ENCODE measurements around the gene ESM1. TPM values are rescaled to one million over a fixed set of nuclear protein-coding genes. Genes with fewer than 3 reads are reported as not detected.

ESM1 gene
- total and polyA plus RNA-seq, 2 of the 8 experiments (the other 6 are each of a cell fraction or from before 2014, with no cell fraction given) = not detected

GRCh38 chr5:54946306-54946819, 39.0 kb downstream of the ESM1 start:
- H3K4me1 ChIP-seq (replicated peaks in 1 of 4; ENCODE audit: control insufficient read depth in 3 of 4, insufficient read depth in 4 of 4, low read length in 3 of 4) = no peaks in the 10 kb centered on the region
- H3K4ac ChIP-seq (replicated peaks; ENCODE audit: insufficient read length, low read depth, low read length) = no peak overlapping the region
- no peak overlapping the region for H3K14ac ChIP-seq (ENCODE audit: insufficient read length)
- no peaks in the 10 kb centered on the region for H3K79me2 ChIP-seq (ENCODE audit: control insufficient read depth in 1 of 2, insufficient read depth in 2 of 2, low read length in 2 of 2)
- no peaks in the 10 kb centered on the region for H4K20me1 ChIP-seq (replicated peaks in 1 of 2; ENCODE audit: control insufficient read depth in 1 of 2, insufficient read depth in 2 of 2, low read length in 2 of 2)
- H3K79me1 ChIP-seq (ENCODE audit: low read depth, low read length) = no peaks in the 10 kb centered on the region
- no peak overlapping the region for H3K27ac ChIP-seq (ENCODE audit: low read depth, low read length)
- H3K9me3 ChIP-seq (ENCODE audit: insufficient read depth in 2 of 2, low read depth in 1 of 2, low read length in 1 of 2) = no peaks in the 10 kb centered on the region
- H3K36me3 ChIP-seq (ENCODE audit: control insufficient read depth in 2 of 4, insufficient read depth in 4 of 4, low read length in 3 of 4) = no peaks in the 10 kb centered on the region; a peak in 1 of 8 replicates
- no peak overlapping the region for H3K56ac ChIP-seq (replicated peaks; ENCODE audit: insufficient read length, low read depth, low read length)
- H2BK20ac ChIP-seq (ENCODE audit: low read length) = no peak overlapping the region
- ChIA-PET POLR2A (ENCODE audit: partially characterized antibody) (no interaction called here), CTCF (ENCODE audit: partially characterized antibody) (interaction anchor here (10.5 kb wide), 1 partner anchor 11 kb away, joined by 144 read pairs; no protein-coding TSS in a partner anchor)
- WGBS, 2 experiments (ENCODE audit: extremely low coverage in 1 of 2, insufficient coverage in 1 of 2, insufficient read length in 1 of 2, insufficient replicate concordance in 2 of 2, low coverage in 1 of 2, low lambda C conversion rate in 2 of 2, missing lambda C conversion rate in 1 of 2) = 87% methylated on average over 3 of the region's 3 CpGs; no CpG with 5 or more reads in 1 of the 2 experiments
- H2AK5ac ChIP-seq (ENCODE audit: low read depth, low read length) = no peak overlapping the region
- H2BK5ac ChIP-seq (ENCODE audit: low read depth, low read length) = no peak overlapping the region
- FAIRE-seq (no peak), DNase-seq (ENCODE audit: low read depth in 1 of 2, low spot score in 2 of 2) (no peak)
- H2BK120ac ChIP-seq (replicated peaks; ENCODE audit: low read depth, low read length) = no peak overlapping the region
- no peak overlapping the region for H2BK12ac ChIP-seq (ENCODE audit: low read depth, low read length)
- no peak overlapping the region for H3K9ac ChIP-seq (replicated peaks in 1 of 4; ENCODE audit: extremely low read depth in 1 of 4, low read depth in 3 of 4, low read length in 3 of 4)
- TF ChIP-seq ZNF274 (IDR thresholded peaks at IDR 0.05; ENCODE audit: borderline replicate concordance, extremely low read depth, low read length) (no peak), SP1 (IDR thresholded peaks at IDR 0.05; ENCODE audit: low read depth, low read length) (no peak), BACH1 (IDR thresholded peaks at IDR 0.05; ENCODE audit: low read length) (no peak)
- H4K8ac ChIP-seq (ENCODE audit: extremely low read depth, insufficient read depth, low read length) = no peak overlapping the region
- no peaks in the 10 kb centered on the region for H3K23me2 ChIP-seq (ENCODE audit: low read depth, low read length)
- H3K27me3 ChIP-seq (replicated peaks in 1 of 4; ENCODE audit: control insufficient read depth in 3 of 4, extremely low read depth in 1 of 4, insufficient read depth in 3 of 4, low read length in 3 of 4) = no peaks in the 10 kb centered on the region
- no peak overlapping the region for H3K18ac ChIP-seq (ENCODE audit: extremely low read depth, low read length)
- H4K5ac ChIP-seq (ENCODE audit: insufficient read length, low read depth, low read length) = no peak overlapping the region
- no peak overlapping the region for H2BK15ac ChIP-seq (ENCODE audit: low read length)
- H2AFZ ChIP-seq (ENCODE audit: low read length) = no peak overlapping the region
- H3K4me2 ChIP-seq (ENCODE audit: insufficient read depth in 1 of 2, low read depth in 2 of 2, low read length in 2 of 2) = no peak overlapping the region
- no peak overlapping the region for H3K4me3 ChIP-seq (ENCODE audit: extremely low read depth in 1 of 4, insufficient read depth in 2 of 4, low read depth in 3 of 4, low read length in 4 of 4)
- no peak overlapping the region for H4K91ac ChIP-seq (replicated peaks; ENCODE audit: insufficient read length, low read length)
- no peak overlapping the region for H3K23ac ChIP-seq (ENCODE audit: insufficient read length)

All from H1 (cell line).